Brain microvascular endothelial cell (primary cell): ENCODE measurements around the gene F13A1.
"Not testable (repeated sequence)": the region's sequence is repeated elsewhere in the genome, so short reads cannot be mapped to it uniquely, and the experiment has no call there.

Experiments
- DNase-seq: peaks from one replicate; pipeline ENCODE4 v3.0.0-alpha.2; 2020
- H3K27ac ChIP-seq: fragments of 250-450 bp; sonication (Bioruptor Pico); 2 replicates; pipeline ENCODE4 v1.5.1; 2020; ENCODE audit warnings: mild to moderate bottlenecking, moderate library complexity
- H3K27me3 ChIP-seq: fragments of 250-450 bp; sonication (Bioruptor Pico); replicated peaks from 2 replicates; pipeline ENCODE4 v1.5.1; 2020; ENCODE audit warnings: mild to moderate bottlenecking
- H3K36me3 ChIP-seq: fragments of 250-450 bp; sonication (Bioruptor Pico); replicated peaks from 2 replicates; pipeline ENCODE4 v1.5.1; 2020; ENCODE audit warnings: mild to moderate bottlenecking
- H3K4me3 ChIP-seq: 2 replicates; pipeline ENCODE4 v1.5.1; 2011; ENCODE audit warnings: low read depth, mild to moderate bottlenecking, control low read depth, low read length, moderate library complexity
- CTCF ChIP-seq: IDR thresholded peaks from 2 replicates; pipeline ENCODE4 v1.5.1; 2011; ENCODE audit warnings: low read depth, mild to moderate bottlenecking, moderate library complexity, low read length, control low read depth, inconsistent platforms; ENCODE audit errors: missing control alignments
- in situ Hi-C: cut with HindIII; loops from 2 replicates; pipeline ENCODE4 v1.10.0; 2017; ENCODE audit warnings: low sequenced_read_pairs, low pct_ligation_motif_present

F13A1 gene

GRCh38 chr6:6305575-6305974 is 14.9 kb downstream of the F13A1 start:
- Histone ChIP-seq H3K36me3 (no peaks in the 10 kb centered on the region), H3K27me3 (no peaks in the 10 kb centered on the region), H3K4me3 (no peak overlapping the region), H3K27ac (no peak overlapping the region)
- no peak for DNase-seq
- in situ Hi-C loops, result no loop called here
- TF ChIP-seq CTCF, result no peak

- H3K27me3 ChIP-seq, in situ Hi-C loops, H3K27ac ChIP-seq, H3K36me3 ChIP-seq, H3K4me3 ChIP-seq, DNase-seq: not testable (repeated sequence)
These were observed 20.1 kb downstream of the F13A1 start for GRCh38 chr6:6300383-6300782.

- no peak for TF ChIP-seq CTCF
- in situ Hi-C loops, result no loop called here
- Histone ChIP-seq H3K4me3 (no peak overlapping the region), H3K27ac (no peak overlapping the region), H3K36me3 (no peaks in the 10 kb centered on the region), H3K27me3 (no peaks in the 10 kb centered on the region)
- no peak for DNase-seq
These were observed 27.1 kb downstream of the F13A1 start for GRCh38 chr6:6293317-6293716.

- in situ Hi-C loops, result no loop called here
- Histone ChIP-seq H3K36me3 (no peaks in the 10 kb centered on the region), H3K27ac (no peak overlapping the region), H3K4me3 (no peak overlapping the region), H3K27me3 (no peaks in the 10 kb centered on the region)
- no peak for DNase-seq
- TF ChIP-seq CTCF, result no peak
These were observed 33.0 kb downstream of the F13A1 start for GRCh38 chr6:6287415-6287814.

GRCh38 chr6:6285679-6286078 is 34.8 kb downstream of the F13A1 start:
- Histone ChIP-seq H3K4me3 (no peak overlapping the region), H3K36me3 (no peaks in the 10 kb centered on the region), H3K27me3 (no peaks in the 10 kb centered on the region), H3K27ac (no peak overlapping the region)
- no peak for DNase-seq
- TF ChIP-seq CTCF, result no peak
- in situ Hi-C loops, result no loop called here

- in situ Hi-C loops, result no loop called here
- Histone ChIP-seq H3K27me3 (no peaks in the 10 kb centered on the region), H3K27ac (no peak overlapping the region), H3K4me3 (no peak overlapping the region), H3K36me3 (no peaks in the 10 kb centered on the region)
- no peak for DNase-seq
- no peak for TF ChIP-seq CTCF
These were observed 36.1 kb downstream of the F13A1 start for GRCh38 chr6:6284221-6284966.
